ENCODE measurements around the gene C5AR1. TPM values are rescaled to one million over a fixed set of nuclear protein-coding genes. Genes with fewer than 3 reads are reported as not detected.
A peak's percentile ranks its signal among the peaks of the same experiment; 100 is the strongest.
"Not testable (repeated sequence)": the region's sequence is repeated elsewhere in the genome, so short reads cannot be mapped to it uniquely, and the experiment has no call there.

The C5AR1 gene
- total RNA-seq, 1 donor from 2014 or later, result 0.98 TPM

GRCh38 chr19:47356900-47357299, 47.2 kb downstream of the C5AR1 start:
- Mint-ChIP-seq H3K9me3 (no peaks in the 10 kb centered on the region), H3K4me3 (no peak overlapping the region), H3K36me3 (peaks cover 66% of the 10 kb centered on the region), H3K4me1 (no peaks in the 10 kb centered on the region), H3K27me3 (ENCODE audit: low read depth) (no peaks in the 10 kb centered on the region), H3K27ac (no peak overlapping the region)
- TF ChIP-seq CTCF (IDR thresholded peaks at IDR 0.05; ENCODE audit: unreplicated experiment), result no peak
- DNase-seq (ENCODE audit: low spot score in 2 of 2, unreplicated experiment in 2 of 2), result no peak

- no peak for DNase-seq (ENCODE audit: low spot score in 2 of 2, unreplicated experiment in 2 of 2)
- H3K4me1 Mint-ChIP-seq, result no peaks in the 10 kb centered on the region
- peak; percentile 24 for TF ChIP-seq CTCF (IDR thresholded peaks at IDR 0.05; ENCODE audit: unreplicated experiment)
- H3K4me3 Mint-ChIP-seq, result no peak overlapping the region
- H3K27ac Mint-ChIP-seq, result no peak overlapping the region
- no peaks in the 10 kb centered on the region for H3K27me3 Mint-ChIP-seq (ENCODE audit: low read depth)
- peaks cover 61% of the 10 kb centered on the region for H3K36me3 Mint-ChIP-seq
- no peaks in the 10 kb centered on the region for H3K9me3 Mint-ChIP-seq
Observed at GRCh38 chr19:47357788-47358680, 48.4 kb downstream of the C5AR1 start.

- Mint-ChIP-seq H3K9me3 (no peaks in the 10 kb centered on the region), H3K27me3 (ENCODE audit: low read depth) (no peaks in the 10 kb centered on the region), H3K27ac (no peak overlapping the region), H3K4me1 (no peaks in the 10 kb centered on the region), H3K36me3 (peaks cover 60% of the 10 kb centered on the region), H3K4me3 (no peak overlapping the region)
- no peak for DNase-seq (ENCODE audit: low spot score in 2 of 2, unreplicated experiment in 2 of 2)
- TF ChIP-seq CTCF (IDR thresholded peaks at IDR 0.05; ENCODE audit: unreplicated experiment), result no peak
Observed at GRCh38 chr19:47358936-47359335, 49.3 kb downstream of the C5AR1 start.

GRCh38 chr19:47362321-47362720, 52.7 kb downstream of the C5AR1 start:
- Mint-ChIP-seq H3K27ac (no peak overlapping the region), H3K4me3 (no peak overlapping the region), H3K27me3 (ENCODE audit: low read depth) (no peaks in the 10 kb centered on the region), H3K36me3 (peaks cover 39% of the 10 kb centered on the region), H3K4me1 (no peaks in the 10 kb centered on the region), H3K9me3 (no peaks in the 10 kb centered on the region)
- no peak for TF ChIP-seq CTCF (IDR thresholded peaks at IDR 0.05; ENCODE audit: unreplicated experiment)
- no peak for DNase-seq (ENCODE audit: low spot score in 2 of 2, unreplicated experiment in 2 of 2)

- Mint-ChIP-seq H3K9me3 (no peaks in the 10 kb centered on the region), H3K27ac (no peak overlapping the region), H3K4me3 (no peak overlapping the region), H3K27me3 (ENCODE audit: low read depth) (no peaks in the 10 kb centered on the region), H3K4me1 (no peaks in the 10 kb centered on the region), H3K36me3 (peaks cover 25% of the 10 kb centered on the region)
- TF ChIP-seq CTCF (IDR thresholded peaks at IDR 0.05; ENCODE audit: unreplicated experiment), result no peak
- no peak for DNase-seq (ENCODE audit: low spot score in 2 of 2, unreplicated experiment in 2 of 2)
Observed at GRCh38 chr19:47363758-47364531, 54.3 kb downstream of the C5AR1 start.

GRCh38 chr19:47365455-47365854, 55.8 kb downstream of the C5AR1 start:
- H3K4me3 Mint-ChIP-seq; H3K27me3 Mint-ChIP-seq (ENCODE audit: low read depth); H3K27ac Mint-ChIP-seq; H3K4me1 Mint-ChIP-seq; H3K9me3 Mint-ChIP-seq; DNase-seq (ENCODE audit: low spot score in 2 of 2, unreplicated experiment in 2 of 2): not testable (repeated sequence)
- peaks cover 28% of the 10 kb centered on the region for H3K36me3 Mint-ChIP-seq

Measured in mesothelial cell of epicardium (in vitro differentiated cells).